ENCODE results near the gene ERBB4.

- TF ChIP-seq CTCF (IDR thresholded peaks at IDR 0.05) (no peak), POLR2A (IDR thresholded peaks at IDR 0.05) (no peak)
Measured at GRCh38 chr2:211368467-211368866, 1170.1 kb downstream of the ERBB4 start.

Measured in uterus (tissue), 2 donors.